Endometrial microvascular endothelial cells (primary cell): ENCODE measurements around the gene IL1RN. TPM values are rescaled to one million over a fixed set of nuclear protein-coding genes. Genes with fewer than 3 reads are reported as not detected.

Experiments used
- in situ Hi-C: cut with HindIII; loops from 2 replicates; pipeline ENCODE4 v1.10.0; 2017; ENCODE audit warnings: low sequenced_read_pairs, low pct_unique_long_range_greater_than_20kb; ENCODE audit errors: inconsistent ontology term
- total RNA-seq: library from RNA; depleted of rRNA; stranded (reverse); fragments of >200 nt; gene quantifications from one replicate; pipeline ENCODE4 v1.2.3, GENCODE V29; 2015; ENCODE audit errors: inconsistent ontology term

The IL1RN gene
- total RNA-seq, 1 donor from 2014 or later: 0.28 TPM

DNA sequence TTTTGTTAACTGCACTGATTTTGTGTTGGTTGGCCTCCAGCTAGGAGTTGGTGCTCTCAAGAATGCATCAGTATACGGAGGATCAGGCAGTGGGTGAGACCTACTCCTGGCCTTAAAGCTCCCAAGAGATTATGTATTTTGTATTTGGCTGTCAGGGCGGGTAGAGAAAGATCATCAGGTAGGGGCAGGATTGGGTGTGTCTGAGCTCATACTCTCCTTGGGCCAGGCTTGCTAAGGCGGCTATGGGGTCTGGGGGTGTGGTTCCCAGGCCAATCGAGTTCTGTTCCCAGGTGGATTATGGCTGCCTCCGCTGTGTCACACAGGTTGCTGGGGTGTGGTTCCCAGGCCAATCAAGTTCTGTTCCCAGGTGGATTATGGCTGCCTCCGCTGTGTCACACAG is 28.9 kb upstream of the IL1RN start:
- in situ Hi-C loops: no loop called here

DNA sequence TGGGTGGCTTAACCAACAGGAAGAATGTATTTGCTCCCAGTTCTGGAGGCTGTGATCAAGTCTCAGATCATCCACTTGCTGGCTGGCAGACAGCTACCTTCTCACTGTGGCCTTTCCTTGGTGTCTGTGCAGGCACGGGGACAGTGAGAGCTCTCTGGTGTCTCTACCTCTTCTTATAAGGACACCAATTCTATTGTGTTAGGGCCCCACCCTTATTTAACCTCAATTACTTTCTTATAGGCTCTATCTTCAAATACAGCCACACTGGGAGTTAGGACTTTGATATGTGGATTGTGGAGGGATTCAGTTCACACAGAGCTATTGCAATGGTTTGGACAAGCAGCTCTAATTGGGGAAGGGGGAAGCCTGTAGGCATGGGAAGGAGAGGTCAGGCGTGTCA is 25.3 kb upstream of the IL1RN start:
- in situ Hi-C loops: no loop called here

DNA sequence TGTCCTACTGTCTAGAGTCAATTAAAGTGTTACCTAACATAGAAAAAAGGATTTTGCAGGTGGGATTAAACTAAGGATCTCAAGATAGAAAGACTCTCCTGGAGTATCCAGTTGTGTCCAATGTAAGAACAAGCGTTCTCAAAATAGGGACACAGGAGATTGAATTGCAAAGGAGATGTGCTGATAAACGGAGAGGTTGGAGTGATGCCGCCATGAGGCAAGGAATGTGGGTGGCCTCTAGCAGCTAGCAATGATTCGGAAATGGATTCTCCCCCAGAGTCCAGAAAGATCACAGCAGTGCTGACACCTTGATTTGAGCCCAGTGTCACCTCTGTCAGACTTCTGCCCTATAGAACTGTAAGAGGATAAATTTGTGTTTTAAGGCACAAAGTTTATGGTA is 24.1 kb upstream of the IL1RN start:
- in situ Hi-C loops: no loop called here

DNA sequence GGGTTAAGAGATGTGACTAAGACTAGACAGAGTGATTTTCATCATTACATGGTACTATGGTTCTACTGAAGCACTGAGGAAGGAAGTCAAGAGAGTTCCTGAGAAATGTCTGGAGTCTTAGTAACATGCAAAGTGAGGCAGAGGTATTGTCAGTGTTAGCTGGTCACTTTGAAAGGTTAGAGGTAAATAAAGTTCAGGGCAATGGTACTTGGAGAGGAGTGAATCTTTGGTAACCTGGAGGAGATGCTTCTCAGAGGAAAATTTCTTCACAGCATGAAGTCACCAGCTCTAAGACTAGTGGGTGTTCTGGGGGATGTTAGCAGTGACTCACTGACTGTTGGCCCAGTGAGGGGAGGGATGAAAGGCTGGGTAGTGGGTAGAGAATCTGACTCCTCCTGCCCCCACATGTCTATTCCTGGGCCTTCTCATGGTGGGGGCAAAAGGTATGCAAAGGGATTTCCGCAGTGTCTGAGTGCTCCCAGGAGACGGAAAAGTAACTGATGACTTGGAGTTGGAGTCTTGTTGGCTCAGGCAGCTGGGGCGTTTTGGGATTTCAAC is 23.3 kb upstream of the IL1RN start:
- in situ Hi-C loops: no loop called here

DNA sequence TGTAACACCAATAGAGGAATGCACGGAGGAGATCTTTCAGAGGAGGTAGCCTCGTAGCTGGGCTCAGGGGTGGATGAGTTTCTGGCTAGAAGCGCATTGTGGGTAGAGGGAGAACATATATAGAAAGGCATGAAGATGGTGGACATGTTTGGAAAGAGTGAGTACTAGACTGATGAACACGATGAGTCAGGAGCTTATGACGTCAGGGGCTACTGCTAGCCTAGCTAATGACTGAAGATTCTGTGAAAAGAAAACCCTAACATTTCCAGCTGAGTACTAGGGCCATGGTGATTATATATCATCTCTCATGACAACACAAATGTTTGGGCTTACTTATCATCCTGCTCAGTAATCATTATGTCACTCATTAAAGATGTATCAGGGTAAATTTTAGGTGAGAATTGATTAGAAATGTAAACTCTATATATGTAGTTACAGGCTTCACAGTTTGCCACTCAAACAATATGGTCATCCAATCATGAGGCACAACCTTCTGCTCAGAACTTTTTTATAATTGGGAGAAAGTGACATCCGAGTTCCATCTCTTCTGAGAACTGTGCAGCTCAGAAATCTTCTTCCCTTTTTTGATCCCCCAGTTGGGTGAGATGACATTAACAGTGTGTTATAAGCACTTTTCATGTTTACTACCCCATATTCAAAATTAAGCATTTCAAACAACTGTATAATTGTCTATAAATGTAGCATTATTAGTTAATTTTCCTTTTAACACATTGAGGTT is 22.2 kb upstream of the IL1RN start:
- in situ Hi-C loops: no loop called here

DNA sequence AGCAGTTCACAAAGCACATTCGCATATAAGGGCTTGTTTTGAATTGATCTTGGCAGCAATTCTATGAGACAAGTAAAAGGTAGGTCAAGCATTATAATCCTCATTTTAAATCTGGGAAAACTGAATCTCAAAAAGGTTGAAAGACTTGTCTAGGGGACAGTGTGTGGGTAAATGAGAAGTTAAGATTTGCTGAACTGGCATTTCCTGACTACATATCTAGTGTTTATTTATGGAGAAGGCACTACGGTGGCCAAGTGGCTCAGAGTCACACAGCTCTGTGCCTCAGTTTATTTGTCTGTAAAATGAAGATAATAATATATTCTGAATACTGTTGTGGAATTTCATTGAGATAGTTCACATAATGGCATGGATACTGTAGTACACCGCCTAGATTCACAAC is 16.3 kb upstream of the IL1RN start:
- in situ Hi-C loops: no loop called here

DNA sequence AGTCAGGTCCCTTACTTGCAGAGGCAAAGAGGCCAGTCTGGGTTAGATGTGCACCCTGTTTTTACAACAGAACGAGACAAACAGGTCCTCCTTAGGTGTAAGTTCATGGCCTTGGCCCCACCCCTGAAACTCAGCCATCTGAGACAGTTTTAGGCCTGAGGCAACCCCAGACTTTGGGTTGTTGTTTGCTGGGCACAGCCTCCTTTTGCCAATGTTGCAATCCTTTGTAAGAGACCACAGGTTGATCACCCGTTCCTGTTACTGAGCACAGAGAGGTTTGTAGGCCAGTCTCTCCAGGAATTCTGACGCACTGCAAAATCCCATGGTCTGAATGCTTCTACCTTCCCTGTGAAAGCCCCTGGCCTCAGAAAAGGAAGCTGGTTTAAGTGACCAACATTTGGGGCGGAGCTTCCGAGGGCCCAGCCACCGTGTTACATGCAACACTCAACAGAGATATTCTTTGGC is 15.5 kb upstream of the IL1RN start:
- in situ Hi-C loops: no loop called here

DNA sequence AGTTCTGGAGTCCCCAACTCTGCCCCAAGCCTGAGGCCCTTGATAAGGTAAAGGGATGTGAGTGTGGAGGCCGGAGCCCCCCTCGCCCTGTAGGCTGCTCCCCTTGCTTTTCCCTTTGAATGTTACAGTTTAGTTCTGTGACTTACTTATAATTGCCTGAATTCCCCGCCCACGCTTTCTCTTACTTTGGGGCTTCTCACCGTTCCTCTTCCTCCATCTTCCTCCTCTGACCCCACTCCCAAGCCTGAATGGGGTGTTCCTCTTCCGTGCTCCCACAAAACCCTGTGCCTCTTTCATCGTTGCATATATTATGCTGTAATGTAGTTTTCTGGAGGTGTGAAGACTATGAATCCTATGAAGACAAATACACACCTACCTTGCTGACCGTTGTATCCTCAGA is 15.0 kb upstream of the IL1RN start:
- in situ Hi-C loops: no loop called here

DNA sequence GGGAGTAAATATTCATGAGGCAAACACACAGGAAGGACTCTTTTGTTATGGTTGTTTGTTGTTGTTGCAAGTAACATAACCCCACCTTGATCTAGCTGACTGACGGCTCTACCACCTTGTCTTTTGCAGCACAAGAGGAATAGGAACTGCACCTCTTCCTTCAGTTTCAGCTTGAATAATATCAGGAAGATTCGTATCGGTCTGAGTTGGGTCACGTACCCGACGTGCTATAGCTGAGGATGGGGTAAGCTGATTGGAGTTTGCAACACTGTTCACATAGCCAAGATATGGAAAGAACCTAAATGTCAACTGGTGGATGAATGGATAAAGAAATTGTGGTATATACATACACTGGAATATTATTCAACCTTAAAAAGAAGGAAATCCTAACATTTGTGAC is 14.5 kb upstream of the IL1RN start:
- in situ Hi-C loops: no loop called here

DNA sequence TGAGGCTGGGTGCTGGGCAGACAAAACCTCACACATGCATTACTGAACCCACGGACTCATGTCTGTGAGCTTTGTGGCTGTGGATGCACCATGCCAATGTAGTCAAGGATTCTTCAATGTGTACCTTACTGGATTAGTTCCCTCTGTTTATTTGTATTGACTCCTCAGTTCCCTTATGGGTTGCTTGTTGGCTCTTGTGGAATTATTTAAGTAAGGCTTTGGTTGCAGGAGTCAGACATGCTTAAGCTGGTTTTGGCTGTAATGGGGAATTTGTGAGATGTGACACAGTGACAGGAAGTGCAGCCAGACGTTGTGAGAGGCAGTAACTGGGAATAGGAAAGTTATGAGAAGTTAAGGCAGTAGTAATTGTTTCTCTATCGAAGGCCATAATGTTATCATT is 13.6 kb upstream of the IL1RN start:
- in situ Hi-C loops: no loop called here

DNA sequence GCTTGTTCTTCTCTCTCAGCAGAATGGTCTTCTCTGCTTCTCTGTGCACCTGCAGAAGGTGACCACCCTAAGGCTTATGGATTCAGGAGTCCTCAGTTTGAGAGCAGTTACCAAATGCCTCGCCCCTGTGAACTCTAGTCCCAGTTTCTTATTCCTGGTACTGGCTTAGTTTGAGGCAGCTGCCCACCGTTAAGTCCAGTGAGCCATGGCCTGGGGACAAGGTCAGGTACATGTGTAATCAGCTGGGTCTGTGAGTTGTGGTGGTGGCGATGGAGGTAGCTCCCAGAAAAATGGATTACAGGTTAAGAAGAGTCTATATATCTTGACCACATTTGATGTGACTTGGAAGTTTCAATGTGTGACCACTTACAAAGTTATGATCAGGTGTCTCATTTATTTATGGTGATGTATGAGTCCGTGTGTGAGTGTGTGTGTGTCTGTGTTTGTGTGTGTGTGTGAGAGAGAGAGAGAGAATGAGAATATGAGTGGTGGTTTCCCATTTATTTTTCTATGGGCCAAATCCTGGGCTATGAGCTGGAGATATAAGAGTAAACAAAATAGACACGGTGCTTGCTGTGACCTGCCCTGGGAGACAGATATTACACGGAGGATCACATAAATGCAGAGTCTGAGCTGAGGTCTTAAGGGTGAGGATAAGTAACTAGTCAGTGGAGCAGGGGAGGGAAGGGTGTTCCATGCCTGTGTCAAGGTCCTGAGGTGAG is 13.0 kb upstream of the IL1RN start:
- in situ Hi-C loops: no loop called here

DNA sequence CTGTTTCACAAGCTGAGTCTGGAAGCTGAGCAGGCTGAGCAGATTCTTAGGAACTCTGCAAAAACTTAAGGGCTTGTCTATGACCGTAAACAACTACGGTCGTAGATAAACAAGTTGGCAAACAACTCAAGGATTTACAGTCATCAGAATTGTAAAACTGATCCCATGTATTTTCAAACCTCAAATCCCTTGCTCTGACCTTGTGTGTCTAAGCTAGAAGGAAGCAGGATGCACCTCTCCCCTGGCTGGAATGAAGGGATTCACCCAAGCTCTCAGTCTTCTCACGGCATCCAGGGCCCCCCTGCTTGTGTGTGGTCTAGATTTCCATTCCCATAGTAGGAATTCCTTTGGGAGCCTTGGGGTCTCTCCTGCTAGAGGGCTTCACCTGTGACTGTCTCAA is 12.4 kb upstream of the IL1RN start:
- in situ Hi-C loops: no loop called here

DNA sequence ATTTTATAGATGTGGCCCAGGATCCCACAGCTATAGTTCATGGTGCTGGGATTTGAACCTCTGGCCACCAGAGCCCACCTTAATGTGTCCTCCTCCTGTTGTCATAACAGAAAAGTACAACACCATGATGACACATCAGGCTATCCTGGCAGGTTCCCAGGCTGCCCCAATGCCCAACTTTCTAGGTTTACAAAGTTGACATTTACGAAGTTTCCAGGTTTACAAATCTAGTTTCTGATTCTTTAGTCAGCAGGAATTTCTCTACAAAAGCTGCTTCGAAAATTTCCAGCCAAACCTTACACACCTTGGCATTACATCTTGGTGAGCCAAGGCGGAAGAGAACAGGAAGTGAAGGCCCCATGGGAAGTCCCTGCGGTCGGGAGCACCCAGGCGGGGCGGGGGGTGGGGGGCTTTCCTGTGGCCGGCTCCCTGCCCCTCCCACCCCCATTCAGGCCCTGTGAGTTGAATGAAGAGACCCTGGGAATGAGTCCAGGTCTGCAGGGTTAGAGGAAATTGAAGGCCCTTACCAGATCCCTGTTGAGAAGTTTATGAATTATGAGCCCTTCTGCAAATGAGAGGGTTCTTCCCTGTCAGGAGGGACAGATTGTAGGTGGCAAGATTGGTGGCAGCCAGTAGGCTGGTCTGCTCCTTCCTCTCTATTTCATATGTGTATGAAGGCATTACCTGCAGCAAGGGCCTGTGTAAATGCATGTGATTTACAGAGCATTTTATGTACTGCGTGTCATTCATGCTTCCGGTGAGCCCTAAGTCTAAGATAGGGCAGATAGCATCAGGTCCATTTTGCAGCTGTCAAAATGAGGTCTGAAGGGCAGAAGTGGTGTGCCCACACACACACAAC is 11.1 kb upstream of the IL1RN start:
- in situ Hi-C loops: no loop called here

DNA sequence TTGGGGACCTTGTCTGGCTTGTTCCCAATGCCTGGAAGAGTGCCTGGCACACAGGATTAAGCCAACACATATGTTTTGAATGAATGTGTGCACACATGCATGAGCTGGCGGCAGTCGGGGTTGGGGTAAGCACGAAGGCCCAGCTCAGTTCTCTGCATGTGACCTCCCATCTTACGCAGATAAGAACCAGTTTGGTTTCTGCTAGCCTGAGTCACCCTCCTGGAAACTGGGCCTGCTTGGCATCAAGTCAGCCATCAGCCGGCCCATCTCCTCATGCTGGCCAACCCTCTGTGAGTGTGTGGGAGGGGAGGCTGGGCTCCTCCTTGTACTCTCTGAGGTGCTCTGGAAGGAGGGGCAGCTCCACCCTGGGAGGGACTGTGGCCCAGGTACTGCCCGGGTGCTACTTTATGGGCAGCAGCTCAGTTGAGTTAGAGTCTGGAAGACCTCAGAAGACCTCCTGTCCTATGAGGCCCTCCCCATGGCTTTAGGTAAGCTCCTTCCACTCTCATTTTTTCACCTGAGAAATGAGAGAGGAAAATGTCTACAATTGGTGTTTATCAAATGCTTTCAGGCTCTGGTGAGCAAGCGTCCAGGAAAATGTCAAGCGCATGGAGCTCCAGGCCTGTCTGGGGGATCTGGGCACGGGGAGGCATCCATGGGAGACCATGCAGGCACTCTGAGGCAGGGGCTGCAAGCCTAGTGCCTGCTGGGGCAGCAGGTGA is 9.7 kb upstream of the IL1RN start:
- in situ Hi-C loops: no loop called here

DNA sequence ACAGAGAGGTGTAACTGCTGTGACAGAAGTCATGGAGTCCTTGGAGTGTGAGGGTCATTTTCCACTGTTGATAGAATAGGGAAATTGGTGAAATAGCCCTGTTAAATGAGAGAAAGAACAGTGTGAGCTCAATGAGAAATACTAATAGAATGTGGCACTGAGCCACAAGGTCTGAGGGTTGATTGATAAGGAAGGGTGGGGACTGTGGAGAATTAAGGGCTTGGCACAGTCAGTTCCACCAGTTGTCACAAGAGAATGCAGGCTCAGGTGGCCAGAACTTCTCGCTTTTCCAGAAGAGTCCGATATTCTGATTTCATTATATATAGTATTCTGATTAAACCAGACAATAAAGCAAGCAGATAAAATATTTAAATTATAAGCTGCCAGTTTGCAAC is 9.1 kb upstream of the IL1RN start:
- in situ Hi-C loops: no loop called here

DNA sequence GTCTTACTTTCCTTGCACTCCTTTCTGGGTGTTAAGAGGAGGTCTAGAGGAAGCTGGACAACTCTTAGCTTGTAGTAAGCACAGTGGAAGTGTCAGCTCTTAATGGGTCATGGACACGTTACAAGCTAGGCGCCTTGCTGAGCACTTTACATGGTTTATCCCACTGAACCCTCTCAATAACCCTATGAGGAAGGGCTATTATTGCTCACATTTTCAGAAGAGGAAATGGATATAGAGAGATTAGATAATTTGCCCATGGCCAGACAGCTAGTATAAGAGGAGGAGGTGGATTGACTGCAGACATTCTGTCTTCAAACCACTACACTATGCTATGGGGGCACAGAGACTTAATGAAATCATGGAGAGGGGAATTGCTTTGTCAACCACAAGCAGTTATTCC is 8.3 kb upstream of the IL1RN start:
- in situ Hi-C loops: no loop called here

DNA sequence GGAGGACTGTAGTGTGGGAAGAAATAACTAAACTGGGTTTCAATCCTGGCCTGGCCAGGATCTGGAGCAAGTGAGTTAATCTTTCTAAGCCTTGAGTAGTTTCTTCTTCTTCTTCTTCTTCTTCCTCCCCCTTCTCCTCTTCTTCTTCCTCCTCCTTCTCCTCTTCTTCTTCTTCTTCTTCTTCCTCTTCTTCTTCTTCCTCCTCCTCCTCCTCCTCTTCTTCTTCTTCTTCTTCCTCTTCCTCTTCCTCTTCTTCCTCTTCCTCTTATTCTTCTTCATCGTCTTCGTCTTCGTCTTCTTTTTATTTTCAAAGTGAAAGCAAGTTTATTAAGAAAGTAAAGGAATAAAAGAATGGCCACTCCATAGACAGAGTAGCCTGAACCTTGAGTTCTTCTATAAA is 6.5 kb upstream of the IL1RN start:
- in situ Hi-C loops: no loop called here

DNA sequence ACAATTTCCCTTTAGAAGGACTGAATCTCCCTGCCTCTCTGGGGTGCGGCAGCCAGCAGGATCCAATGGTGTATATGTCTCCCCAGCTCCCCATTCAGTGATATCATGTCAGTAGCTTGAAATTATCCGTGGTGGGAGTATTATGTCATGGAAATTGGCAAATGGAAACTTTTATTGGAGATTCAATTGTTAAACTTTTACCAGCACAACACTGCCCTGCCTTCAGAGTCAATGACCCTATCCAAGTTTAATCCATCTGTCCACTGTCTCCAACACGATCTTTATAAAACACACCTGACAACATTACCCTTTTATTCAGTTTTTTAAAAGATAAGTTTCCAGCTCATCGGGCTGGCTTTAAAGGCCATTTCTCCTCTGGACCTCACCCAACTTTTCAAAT is 5.0 kb upstream of the IL1RN start:
- in situ Hi-C loops: no loop called here

DNA sequence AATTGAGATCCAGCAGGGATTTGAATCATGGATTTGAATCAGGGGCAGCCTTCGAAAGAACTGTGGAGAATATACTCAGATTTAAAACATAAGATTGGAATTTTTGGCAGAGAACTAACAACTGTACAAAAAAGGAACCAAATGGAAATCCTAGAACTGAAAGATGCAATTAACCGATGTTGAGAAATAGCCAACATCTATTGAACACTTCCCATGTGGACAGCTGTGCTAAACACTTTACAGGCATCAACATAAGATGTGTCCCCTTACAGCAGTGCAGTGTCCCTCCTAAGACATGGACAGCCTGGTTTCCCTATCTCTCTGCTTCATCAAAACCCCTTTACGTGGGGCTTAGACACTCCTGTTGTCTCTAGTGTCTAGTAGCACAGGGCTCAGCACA is 3.7 kb upstream of the IL1RN start:
- in situ Hi-C loops: no loop called here
